Measurements from ENCODE around the gene ANAPC5.
A peak's percentile ranks its signal among the peaks of the same experiment; 100 is the strongest.
"Not testable (repeated sequence)": the region's sequence is repeated elsewhere in the genome, so short reads cannot be mapped to it uniquely, and the experiment has no call there.

The ANAPC5 gene

GRCh38 chr12:121301876-121302275 lies 50.3 kb downstream of the ANAPC5 start:
- ATAC-seq: no peak

GRCh38 chr12:121300083-121300819 lies 52.0 kb downstream of the ANAPC5 start:
- ATAC-seq: no peak
- no peak overlapping the region for H3K4me3 Mint-ChIP-seq
- H3K27ac Mint-ChIP-seq: no peak overlapping the region
- peaks cover 35% of the 10 kb centered on the region for H3K4me1 Mint-ChIP-seq
- H3K9me3 Mint-ChIP-seq: peaks cover 2% of the 10 kb centered on the region
- no peaks in the 10 kb centered on the region for H3K36me3 Mint-ChIP-seq
- no peaks in the 10 kb centered on the region for H3K27me3 Mint-ChIP-seq

More at GRCh38 chr12:121301876-121302275, 50.3 kb downstream of the ANAPC5 start:
- H3K36me3 Mint-ChIP-seq: no peaks in the 10 kb centered on the region
- H3K27ac Mint-ChIP-seq: no peak overlapping the region
- H3K27me3 Mint-ChIP-seq: no peaks in the 10 kb centered on the region
- no peak overlapping the region for H3K4me3 Mint-ChIP-seq
- H3K4me1 Mint-ChIP-seq: peaks cover 38% of the 10 kb centered on the region
- H3K9me3 Mint-ChIP-seq: peaks cover 3% of the 10 kb centered on the region

GRCh38 chr12:121299662-121300061 lies 52.5 kb downstream of the ANAPC5 start:
- Mint-ChIP-seq H3K36me3 (no peaks in the 10 kb centered on the region), H3K27ac (no peak overlapping the region), H3K9me3 (no peaks in the 10 kb centered on the region), H3K4me1 (peaks cover 33% of the 10 kb centered on the region), H3K27me3 (no peaks in the 10 kb centered on the region), H3K4me3 (no peak overlapping the region)
- no peak for ATAC-seq

GRCh38 chr12:121298411-121298810 lies 53.8 kb downstream of the ANAPC5 start:
- ATAC-seq, H3K27ac Mint-ChIP-seq, H3K9me3 Mint-ChIP-seq, H3K27me3 Mint-ChIP-seq, H3K36me3 Mint-ChIP-seq: not testable (repeated sequence)
- Mint-ChIP-seq H3K4me1 (peaks cover 32% of the 10 kb centered on the region), H3K4me3 (peak overlapping the region; percentile 82)

- H3K4me1 Mint-ChIP-seq: peaks cover 40% of the 10 kb centered on the region
- no peaks in the 10 kb centered on the region for H3K27me3 Mint-ChIP-seq
- H3K27ac Mint-ChIP-seq: peak overlapping the region; percentile 71
- no peak for ATAC-seq
- no peaks in the 10 kb centered on the region for H3K9me3 Mint-ChIP-seq
- H3K4me3 Mint-ChIP-seq: peak overlapping the region; percentile 82
- H3K36me3 Mint-ChIP-seq: no peaks in the 10 kb centered on the region
These were observed 54.7 kb downstream of the ANAPC5 start for GRCh38 chr12:121297435-121297991.

GRCh38 chr12:121296618-121297434 lies 55.4 kb downstream of the ANAPC5 start, which contains the start of gene CAMKK2:
CAMKK2 (minus strand) TSS chr12:121296709; CDS start chr12:121274526, 22,183 bp downstream.
- ATAC-seq: peak; percentile 94
- Mint-ChIP-seq H3K4me1 (peaks cover 46% of the 10 kb centered on the region), H3K4me3 (peak within 1 kb of the TSS; percentile 88), H3K27me3 (no peaks in the 10 kb centered on the region), H3K9me3 (no peaks in the 10 kb centered on the region), H3K36me3 (no peaks in the 10 kb centered on the region), H3K27ac (peak within 1 kb of the TSS; percentile 71)

GRCh38 chr12:121295746-121296617 lies 56.2 kb downstream of the ANAPC5 start:
- peaks cover 7% of the 10 kb centered on the region for H3K36me3 Mint-ChIP-seq
- peak overlapping the region; percentile 88 for H3K4me3 Mint-ChIP-seq
- H3K27me3 Mint-ChIP-seq: no peaks in the 10 kb centered on the region
- H3K27ac Mint-ChIP-seq: peak overlapping the region; percentile 71
- peak; percentile 61 for ATAC-seq
- no peaks in the 10 kb centered on the region for H3K9me3 Mint-ChIP-seq
- H3K4me1 Mint-ChIP-seq: peaks cover 53% of the 10 kb centered on the region

- Mint-ChIP-seq H3K9me3 (no peaks in the 10 kb centered on the region), H3K27ac (peak overlapping the region; percentile 71), H3K4me3 (peak overlapping the region; percentile 88), H3K27me3 (no peaks in the 10 kb centered on the region), H3K36me3 (peaks cover 8% of the 10 kb centered on the region), H3K4me1 (peaks cover 53% of the 10 kb centered on the region)
- ATAC-seq: no peak
These were observed 57.0 kb downstream of the ANAPC5 start for GRCh38 chr12:121295116-121295745.

- H3K4me3 Mint-ChIP-seq: no peak overlapping the region
- H3K4me1 Mint-ChIP-seq: peaks cover 53% of the 10 kb centered on the region
- no peaks in the 10 kb centered on the region for H3K27me3 Mint-ChIP-seq
- peaks cover 13% of the 10 kb centered on the region for H3K36me3 Mint-ChIP-seq
- ATAC-seq: no peak
- H3K9me3 Mint-ChIP-seq: no peaks in the 10 kb centered on the region
- H3K27ac Mint-ChIP-seq: no peak overlapping the region
These were observed 57.9 kb downstream of the ANAPC5 start for GRCh38 chr12:121294151-121294889.

- Mint-ChIP-seq H3K4me3 (no peak overlapping the region), H3K27me3 (no peaks in the 10 kb centered on the region), H3K9me3 (no peaks in the 10 kb centered on the region), H3K36me3 (peaks cover 13% of the 10 kb centered on the region), H3K4me1 (peaks cover 57% of the 10 kb centered on the region), H3K27ac (no peak overlapping the region)
- ATAC-seq: no peak
These were observed 58.6 kb downstream of the ANAPC5 start for GRCh38 chr12:121293603-121294002.

GRCh38 chr12:121290410-121290809 lies 61.8 kb downstream of the ANAPC5 start:
- Mint-ChIP-seq H3K9me3 (no peaks in the 10 kb centered on the region), H3K27ac (no peak overlapping the region), H3K36me3 (peaks cover 13% of the 10 kb centered on the region), H3K27me3 (no peaks in the 10 kb centered on the region), H3K4me3 (no peak overlapping the region), H3K4me1 (peaks cover 47% of the 10 kb centered on the region)
- no peak for ATAC-seq

- H3K9me3 Mint-ChIP-seq: no peaks in the 10 kb centered on the region
- no peak overlapping the region for H3K4me3 Mint-ChIP-seq
- peaks cover 43% of the 10 kb centered on the region for H3K4me1 Mint-ChIP-seq
- ATAC-seq: no peak
- no peak overlapping the region for H3K27ac Mint-ChIP-seq
- H3K36me3 Mint-ChIP-seq: peaks cover 13% of the 10 kb centered on the region
- no peaks in the 10 kb centered on the region for H3K27me3 Mint-ChIP-seq
These were observed 62.2 kb downstream of the ANAPC5 start for GRCh38 chr12:121289962-121290361.

GRCh38 chr12:121288986-121289385 lies 63.2 kb downstream of the ANAPC5 start:
- Mint-ChIP-seq H3K36me3 (peaks cover 14% of the 10 kb centered on the region), H3K4me1 (peaks cover 40% of the 10 kb centered on the region), H3K4me3 (no peak overlapping the region), H3K9me3 (no peaks in the 10 kb centered on the region), H3K27me3 (no peaks in the 10 kb centered on the region), H3K27ac (peak overlapping the region; percentile 51)
- ATAC-seq: no peak

Measured in stimulated activated memory B cell treated with anti-CD40 and anti-IgM and Interleukin-4, amounts not matched to agents 10 μg/mL and 1 μg/mL and 100 μg/mL, for 72 hours (primary cell).